Activated CD4-positive, alpha-beta T cell treated with anti-CD3 and anti-CD28 coated beads, Interleukin-2, amount 10 ng/mL, durations not matched to agents 24 days and 14 days (primary cell): Measurements from ENCODE around the gene LDB2. TPM values are rescaled to one million over a fixed set of nuclear protein-coding genes. Genes with fewer than 3 reads are reported as not detected.
"Not testable (repeated sequence)": the region's sequence is repeated elsewhere in the genome, so short reads cannot be mapped to it uniquely, and the experiment has no call there.

ENCODE experiments used
- DNase-seq: peaks from one replicate; pipeline ENCODE4 v3.0.0; 2022
- H3K27ac Mint-ChIP-seq: one replicate; pipeline ENCODE4 v1.8.0; 2022; ENCODE audit warnings: mild to moderate bottlenecking, mixed read lengths
- H3K27me3 Mint-ChIP-seq: one replicate; pipeline ENCODE4 v1.8.0; 2022; ENCODE audit warnings: mixed read lengths
- H3K36me3 Mint-ChIP-seq: one replicate; pipeline ENCODE4 v1.8.0; 2022; ENCODE audit warnings: low read depth, mild to moderate bottlenecking, mixed read lengths
- H3K4me1 Mint-ChIP-seq: one replicate; pipeline ENCODE4 v1.8.0; 2021; ENCODE audit warnings: mixed read lengths
- H3K4me3 Mint-ChIP-seq: one replicate; pipeline ENCODE4 v1.8.0; 2022; ENCODE audit warnings: mild to moderate bottlenecking, moderate library complexity, mixed read lengths
- H3K9me3 Mint-ChIP-seq: one replicate; pipeline ENCODE4 v1.8.0; 2021; ENCODE audit warnings: mixed read lengths
- intact Hi-C: fragments of 100-400 bp; cut with micrococcal nuclease; formaldehyde crosslinking; loops from one replicate; pipeline ENCODE4 v1.15.1; 2023
- total RNA-seq: library from RNA; stranded (reverse); gene quantifications from 2 replicates; pipeline ENCODE4 v1.2.3, GENCODE V29; 2022

Gene LDB2
- total RNA-seq, 1 donor from 2014 or later: not detected

DNA sequence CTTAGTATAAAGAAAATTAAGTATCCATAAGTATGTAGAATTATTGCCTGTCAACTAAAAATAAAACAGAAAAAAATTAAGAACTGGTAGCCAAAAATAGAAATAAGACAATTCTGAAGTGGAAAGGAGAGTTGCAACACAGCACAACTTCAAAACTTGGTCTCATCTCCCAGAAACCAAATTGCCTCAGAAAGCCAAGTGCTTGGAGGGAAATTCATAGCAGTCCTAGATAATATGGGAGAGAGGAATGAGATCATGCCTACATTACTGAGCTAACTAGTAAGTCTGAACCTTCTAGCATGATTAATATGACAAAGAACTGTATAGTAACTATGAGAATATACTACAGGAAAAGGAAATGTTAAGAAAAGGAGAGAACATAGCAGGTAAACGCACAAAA, 256.5 kb downstream of the LDB2 start:
- Mint-ChIP-seq H3K36me3 (no peaks in the 10 kb centered on the region), H3K4me3 (no peak overlapping the region), H3K4me1 (no peaks in the 10 kb centered on the region), H3K27me3 (peaks cover 2% of the 10 kb centered on the region), H3K27ac (no peak overlapping the region), H3K9me3 (no peaks in the 10 kb centered on the region)
- no peak for DNase-seq
- intact Hi-C loops: no loop called here

DNA sequence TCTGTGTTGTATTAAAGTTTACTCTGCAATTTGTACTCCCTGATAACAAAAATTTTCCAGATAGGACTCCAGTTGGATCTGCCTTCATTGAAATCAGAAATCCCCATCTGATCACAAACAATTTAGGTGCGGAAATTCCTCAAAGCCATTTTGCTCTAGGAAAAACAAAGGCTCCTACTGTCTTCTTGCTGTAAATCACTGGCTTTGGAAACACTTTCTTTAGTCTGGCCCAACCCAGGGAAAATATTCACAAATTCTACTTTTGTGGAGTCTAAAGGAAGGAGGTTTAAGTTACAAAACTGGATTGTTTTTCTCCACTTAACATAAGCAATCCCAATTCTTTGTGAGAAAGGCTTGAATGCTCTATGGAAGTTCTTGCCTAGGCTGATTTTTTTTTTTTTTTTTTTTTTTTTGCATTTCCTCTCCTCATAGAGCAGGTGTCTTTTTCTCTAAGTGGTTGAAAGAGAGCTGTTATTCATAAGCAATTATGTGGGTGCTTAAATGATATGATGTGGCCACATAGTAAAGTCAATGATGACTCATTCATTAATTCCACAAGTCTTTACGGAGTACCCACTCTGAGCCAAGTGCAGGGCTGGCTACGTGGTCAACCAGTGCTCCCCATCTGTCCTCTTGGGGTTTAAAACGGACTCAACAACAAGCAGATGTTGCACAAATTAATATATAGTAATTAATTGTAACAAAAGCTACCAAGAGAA, 261.4 kb downstream of the LDB2 start:
- H3K36me3 Mint-ChIP-seq: no peaks in the 10 kb centered on the region
- H3K4me3 Mint-ChIP-seq: no peak overlapping the region
- H3K27ac Mint-ChIP-seq: no peak overlapping the region
- H3K9me3 Mint-ChIP-seq: peaks cover 9% of the 10 kb centered on the region
- intact Hi-C loops: no loop called here
- DNase-seq: no peak
- H3K4me1 Mint-ChIP-seq: no peaks in the 10 kb centered on the region
- H3K27me3 Mint-ChIP-seq: peaks cover 2% of the 10 kb centered on the region

DNA sequence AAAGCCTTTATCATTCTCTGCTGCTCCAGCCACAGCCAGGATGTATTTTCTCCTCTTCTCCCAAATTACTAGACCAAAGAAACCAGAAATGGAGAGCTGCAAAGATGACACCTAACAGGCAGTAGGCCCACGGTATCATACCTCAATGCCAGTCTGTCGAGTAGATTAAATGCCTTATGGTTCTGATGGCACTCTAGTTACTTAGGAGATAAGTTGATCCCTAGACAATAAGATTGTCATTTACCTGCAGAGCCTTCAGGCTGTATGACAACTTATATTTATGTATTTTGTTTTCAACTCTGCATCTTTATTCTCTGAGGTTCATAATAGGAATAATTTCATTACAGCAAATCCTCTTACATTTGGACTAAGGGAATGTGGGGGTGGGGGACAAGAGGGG, 262.1 kb downstream of the LDB2 start:
- H3K27ac Mint-ChIP-seq: no peak overlapping the region
- DNase-seq: no peak
- no peaks in the 10 kb centered on the region for H3K36me3 Mint-ChIP-seq
- peaks cover 2% of the 10 kb centered on the region for H3K27me3 Mint-ChIP-seq
- H3K4me1 Mint-ChIP-seq: no peaks in the 10 kb centered on the region
- intact Hi-C loops: no loop called here
- peaks cover 14% of the 10 kb centered on the region for H3K9me3 Mint-ChIP-seq
- H3K4me3 Mint-ChIP-seq: no peak overlapping the region

DNA sequence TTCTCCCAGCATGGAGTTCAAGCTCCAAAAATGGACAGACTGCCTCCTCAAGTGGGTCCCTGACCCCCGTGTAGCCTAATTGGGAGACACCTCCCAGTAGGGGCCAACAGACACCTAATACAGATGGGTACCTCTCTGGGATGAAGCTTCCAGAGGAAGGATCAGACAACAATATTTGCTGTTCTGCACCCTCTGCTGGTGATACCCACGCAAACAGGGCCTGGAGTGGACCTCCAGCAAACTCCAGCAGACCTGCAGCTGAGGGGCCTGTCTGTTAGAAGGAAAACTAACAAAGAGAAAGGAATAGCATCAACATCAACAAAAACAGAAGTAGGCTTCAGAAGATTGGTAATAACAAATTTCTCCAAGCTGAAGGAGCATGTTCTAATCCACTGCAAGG, 269.2 kb downstream of the LDB2 start:
- H3K4me1 Mint-ChIP-seq, H3K27me3 Mint-ChIP-seq, intact Hi-C loops, H3K4me3 Mint-ChIP-seq, H3K27ac Mint-ChIP-seq, DNase-seq, H3K36me3 Mint-ChIP-seq: not testable (repeated sequence)
- peaks cover 14% of the 10 kb centered on the region for H3K9me3 Mint-ChIP-seq

DNA sequence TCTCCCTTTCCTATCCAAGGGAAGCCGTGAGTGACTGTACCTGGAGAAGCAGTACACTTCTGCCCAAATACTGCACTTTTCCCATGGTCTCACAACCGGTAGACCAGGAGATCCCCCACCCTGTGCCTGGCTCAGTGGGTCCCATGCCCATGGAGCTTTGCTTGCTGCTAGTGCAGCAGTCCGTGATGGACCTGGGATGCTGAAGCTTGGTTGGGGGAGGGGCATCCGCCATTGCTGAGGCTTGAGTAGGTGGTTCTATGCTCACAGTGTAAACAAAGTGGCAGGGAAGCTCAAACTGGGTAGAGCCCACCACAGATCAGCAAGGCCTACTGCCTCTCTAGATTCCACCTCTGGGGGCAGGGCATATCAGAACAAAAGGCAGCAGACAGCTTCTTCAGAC, 269.6 kb downstream of the LDB2 start:
- H3K27ac Mint-ChIP-seq, H3K4me1 Mint-ChIP-seq, H3K27me3 Mint-ChIP-seq, H3K4me3 Mint-ChIP-seq, DNase-seq, H3K36me3 Mint-ChIP-seq, intact Hi-C loops: not testable (repeated sequence)
- peaks cover 14% of the 10 kb centered on the region for H3K9me3 Mint-ChIP-seq

DNA sequence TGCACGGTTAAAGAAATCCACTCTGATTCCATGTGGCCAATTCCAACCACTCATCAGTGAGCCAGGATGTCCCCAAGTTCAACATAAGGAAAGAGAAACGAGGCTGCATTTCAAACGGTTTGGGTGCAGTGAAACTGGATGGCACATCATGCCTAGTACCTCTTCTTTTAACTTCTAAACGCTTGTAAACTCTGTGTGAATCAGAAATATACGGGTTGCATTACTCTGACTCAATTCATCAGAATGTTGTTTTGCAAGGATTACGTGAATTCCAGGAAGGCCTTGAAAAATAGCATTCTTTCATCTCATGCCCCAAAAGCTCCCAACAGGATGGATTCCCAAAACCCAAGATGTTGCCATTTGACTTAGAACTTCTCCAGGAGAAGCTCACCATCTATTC, 270.4 kb downstream of the LDB2 start:
- intact Hi-C loops: no loop called here
- DNase-seq: no peak
- H3K36me3 Mint-ChIP-seq: no peaks in the 10 kb centered on the region
- no peaks in the 10 kb centered on the region for H3K4me1 Mint-ChIP-seq
- H3K27ac Mint-ChIP-seq: no peak overlapping the region
- peaks cover 14% of the 10 kb centered on the region for H3K9me3 Mint-ChIP-seq
- no peaks in the 10 kb centered on the region for H3K27me3 Mint-ChIP-seq
- no peak overlapping the region for H3K4me3 Mint-ChIP-seq

DNA sequence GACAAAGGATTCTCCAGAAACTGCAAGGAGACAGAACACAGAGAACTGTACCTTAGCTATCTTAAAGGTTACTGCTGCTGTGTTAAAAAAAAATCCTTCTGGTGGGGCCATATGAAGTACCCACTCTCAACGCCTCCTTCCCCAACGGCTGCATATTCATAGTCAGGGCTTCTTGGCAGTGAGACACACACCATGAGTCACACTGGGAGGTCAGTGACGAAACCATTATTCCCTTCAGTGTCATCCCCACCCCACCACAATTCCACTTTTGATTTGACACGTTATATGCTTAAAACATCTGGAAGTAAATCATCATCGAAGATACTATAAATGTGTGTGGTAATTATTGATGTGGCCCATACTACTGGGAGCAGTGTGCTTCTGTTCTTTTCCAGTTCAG, 271.5 kb downstream of the LDB2 start:
- DNase-seq: no peak
- H3K36me3 Mint-ChIP-seq: no peaks in the 10 kb centered on the region
- H3K27me3 Mint-ChIP-seq: no peaks in the 10 kb centered on the region
- H3K4me3 Mint-ChIP-seq: no peak overlapping the region
- intact Hi-C loops: no loop called here
- no peak overlapping the region for H3K27ac Mint-ChIP-seq
- H3K9me3 Mint-ChIP-seq: peaks cover 10% of the 10 kb centered on the region
- no peaks in the 10 kb centered on the region for H3K4me1 Mint-ChIP-seq

DNA sequence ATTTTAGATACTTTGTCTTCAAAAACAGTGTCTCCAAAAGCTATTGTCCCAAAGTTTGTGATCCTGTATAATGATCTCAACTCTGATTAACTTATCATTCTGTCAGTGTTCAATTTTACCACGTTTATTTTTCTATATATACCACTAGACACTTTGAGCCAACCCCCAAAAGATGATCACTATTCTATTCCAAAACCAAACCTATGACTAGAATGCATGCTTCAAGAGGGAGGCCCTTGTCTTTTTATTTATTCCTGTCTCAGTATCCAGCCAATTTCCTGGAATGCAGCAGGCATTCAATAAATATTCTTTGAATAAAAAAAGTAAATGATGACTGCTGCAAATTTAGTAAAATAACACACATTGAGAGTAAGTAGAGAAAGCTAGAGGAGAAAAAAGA, 275.6 kb downstream of the LDB2 start:
- DNase-seq: no peak
- Mint-ChIP-seq H3K4me3 (no peak overlapping the region), H3K36me3 (no peaks in the 10 kb centered on the region), H3K27ac (no peak overlapping the region), H3K9me3 (no peaks in the 10 kb centered on the region), H3K27me3 (no peaks in the 10 kb centered on the region), H3K4me1 (no peaks in the 10 kb centered on the region)
- intact Hi-C loops: no loop called here

DNA sequence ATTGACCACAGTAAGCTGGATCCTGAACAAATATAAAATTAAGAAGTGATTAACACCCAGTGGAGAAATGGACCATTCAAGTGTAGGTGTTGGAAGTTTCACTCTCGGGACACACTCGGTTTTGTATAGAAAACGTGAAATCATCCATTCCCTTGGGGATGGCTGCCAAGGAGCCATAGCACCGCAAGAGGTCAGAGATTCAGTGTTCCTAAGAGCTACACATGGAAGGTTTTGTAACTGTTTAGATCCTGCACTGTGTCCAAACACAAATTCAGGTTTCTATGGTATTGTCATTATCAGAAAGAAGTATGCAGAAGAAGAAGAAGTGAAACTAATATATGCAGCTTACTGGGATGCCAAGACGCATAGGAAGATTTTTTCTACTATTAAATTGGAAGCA, 281.0 kb downstream of the LDB2 start:
- Mint-ChIP-seq H3K27me3 (no peaks in the 10 kb centered on the region), H3K27ac (no peak overlapping the region), H3K9me3 (no peaks in the 10 kb centered on the region), H3K36me3 (no peaks in the 10 kb centered on the region), H3K4me3 (no peak overlapping the region), H3K4me1 (no peaks in the 10 kb centered on the region)
- intact Hi-C loops: no loop called here
- no peak for DNase-seq

DNA sequence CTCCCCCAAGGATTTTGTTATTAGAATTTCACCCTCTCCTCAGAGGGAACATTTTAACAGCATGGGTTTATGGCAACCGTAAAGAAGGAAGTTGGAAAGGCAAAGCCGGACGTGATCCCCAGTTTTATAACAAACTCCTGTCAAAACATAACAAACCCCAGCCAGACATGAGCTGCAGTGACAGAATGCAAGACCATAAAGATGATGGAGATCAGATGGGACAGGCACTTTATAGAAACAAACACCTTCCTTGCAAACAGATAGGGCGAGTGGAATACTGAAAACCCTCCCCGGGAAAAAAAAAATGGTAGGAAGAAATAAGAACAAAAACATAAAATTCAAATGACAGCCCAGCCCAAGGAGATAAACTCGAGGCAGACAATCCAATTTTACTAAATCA, 281.4 kb downstream of the LDB2 start:
- Mint-ChIP-seq H3K27me3 (no peaks in the 10 kb centered on the region), H3K36me3 (no peaks in the 10 kb centered on the region), H3K27ac (no peak overlapping the region), H3K9me3 (no peaks in the 10 kb centered on the region), H3K4me3 (no peak overlapping the region), H3K4me1 (no peaks in the 10 kb centered on the region)
- intact Hi-C loops: no loop called here
- DNase-seq: no peak

DNA sequence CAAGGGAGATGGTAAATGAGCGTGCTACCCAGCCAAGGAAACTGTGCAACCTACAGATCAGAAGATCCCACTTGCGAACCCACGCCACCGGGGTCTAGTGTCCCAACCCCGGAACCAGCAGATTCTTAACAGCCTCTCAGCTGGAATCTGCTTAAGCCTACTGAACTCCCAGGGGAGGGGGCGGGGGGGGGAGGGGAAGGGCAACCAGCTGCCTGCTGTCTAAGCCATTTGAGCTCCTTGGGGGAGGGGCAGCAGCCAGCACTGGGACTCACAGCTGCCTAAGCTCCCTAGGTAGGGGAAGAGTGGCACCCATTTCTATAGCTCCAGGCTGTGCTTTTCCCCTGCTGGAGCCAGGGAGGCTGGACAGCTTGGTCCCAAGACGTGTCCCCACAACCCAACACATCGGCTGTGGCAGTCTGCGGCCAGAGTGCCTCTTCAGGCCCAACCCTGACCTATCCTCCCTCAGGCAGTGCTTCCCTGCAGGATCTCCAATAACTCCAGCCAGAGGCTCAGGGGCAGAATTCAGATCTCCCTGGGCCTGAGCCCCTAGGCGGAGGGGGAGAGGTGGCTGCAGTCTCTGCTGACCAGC, 289.2 kb downstream of the LDB2 start:
- Mint-ChIP-seq H3K27me3 (no peaks in the 10 kb centered on the region), H3K9me3 (no peaks in the 10 kb centered on the region), H3K4me1 (no peaks in the 10 kb centered on the region), H3K4me3 (no peak overlapping the region), H3K27ac (no peak overlapping the region), H3K36me3 (no peaks in the 10 kb centered on the region)
- intact Hi-C loops: no loop called here
- no peak for DNase-seq

DNA sequence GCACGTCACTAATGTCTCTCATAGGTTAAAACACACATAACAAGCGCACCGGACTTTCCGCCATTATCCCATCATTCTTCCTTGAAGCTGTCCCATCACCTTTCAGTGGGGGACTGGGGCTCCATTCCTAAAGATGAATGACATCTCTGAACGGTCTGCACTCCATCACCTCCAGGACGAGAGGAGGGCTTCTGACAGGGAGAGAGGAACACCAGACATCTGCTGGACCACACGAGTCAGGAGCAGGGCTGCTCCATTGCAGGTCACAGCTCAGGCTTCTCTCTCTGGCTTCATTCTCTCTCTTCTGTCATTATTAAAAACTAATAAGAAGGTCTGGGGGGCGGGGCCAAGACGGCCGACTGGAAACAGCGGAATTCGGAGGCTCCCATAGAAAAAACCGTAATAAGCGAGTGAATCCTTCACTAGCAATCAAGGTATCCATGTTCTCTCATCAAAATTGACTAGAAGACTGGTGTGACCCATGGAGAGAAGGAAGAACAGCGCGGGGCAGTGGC, 289.8 kb downstream of the LDB2 start:
- Mint-ChIP-seq H3K27ac (no peak overlapping the region), H3K27me3 (no peaks in the 10 kb centered on the region), H3K4me1 (no peaks in the 10 kb centered on the region), H3K9me3 (no peaks in the 10 kb centered on the region), H3K36me3 (no peaks in the 10 kb centered on the region), H3K4me3 (no peak overlapping the region)
- no peak for DNase-seq
- intact Hi-C loops: no loop called here

DNA sequence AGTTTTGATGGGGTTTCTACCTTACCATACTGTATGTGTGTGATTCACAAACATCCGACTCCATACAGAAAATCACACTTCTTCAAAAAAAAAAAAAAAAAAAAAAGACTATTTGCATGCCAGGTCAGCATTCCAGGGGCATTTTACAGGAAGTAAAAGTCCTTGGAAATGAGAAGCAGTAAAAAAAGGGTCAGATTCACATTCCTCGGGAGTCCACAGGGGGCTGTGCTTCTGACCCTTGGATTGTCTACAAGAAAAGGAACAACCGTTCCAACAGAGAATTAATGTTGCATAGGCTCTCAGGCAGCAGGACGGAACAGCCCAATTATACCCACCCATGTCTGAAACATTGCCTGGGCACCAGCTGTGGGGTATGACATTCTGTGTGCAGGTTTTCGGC, 290.3 kb downstream of the LDB2 start:
- no peaks in the 10 kb centered on the region for H3K4me1 Mint-ChIP-seq
- H3K4me3 Mint-ChIP-seq: no peak overlapping the region
- no peak overlapping the region for H3K27ac Mint-ChIP-seq
- H3K27me3 Mint-ChIP-seq: no peaks in the 10 kb centered on the region
- DNase-seq: no peak
- no peaks in the 10 kb centered on the region for H3K36me3 Mint-ChIP-seq
- no peaks in the 10 kb centered on the region for H3K9me3 Mint-ChIP-seq
- intact Hi-C loops: no loop called here

DNA sequence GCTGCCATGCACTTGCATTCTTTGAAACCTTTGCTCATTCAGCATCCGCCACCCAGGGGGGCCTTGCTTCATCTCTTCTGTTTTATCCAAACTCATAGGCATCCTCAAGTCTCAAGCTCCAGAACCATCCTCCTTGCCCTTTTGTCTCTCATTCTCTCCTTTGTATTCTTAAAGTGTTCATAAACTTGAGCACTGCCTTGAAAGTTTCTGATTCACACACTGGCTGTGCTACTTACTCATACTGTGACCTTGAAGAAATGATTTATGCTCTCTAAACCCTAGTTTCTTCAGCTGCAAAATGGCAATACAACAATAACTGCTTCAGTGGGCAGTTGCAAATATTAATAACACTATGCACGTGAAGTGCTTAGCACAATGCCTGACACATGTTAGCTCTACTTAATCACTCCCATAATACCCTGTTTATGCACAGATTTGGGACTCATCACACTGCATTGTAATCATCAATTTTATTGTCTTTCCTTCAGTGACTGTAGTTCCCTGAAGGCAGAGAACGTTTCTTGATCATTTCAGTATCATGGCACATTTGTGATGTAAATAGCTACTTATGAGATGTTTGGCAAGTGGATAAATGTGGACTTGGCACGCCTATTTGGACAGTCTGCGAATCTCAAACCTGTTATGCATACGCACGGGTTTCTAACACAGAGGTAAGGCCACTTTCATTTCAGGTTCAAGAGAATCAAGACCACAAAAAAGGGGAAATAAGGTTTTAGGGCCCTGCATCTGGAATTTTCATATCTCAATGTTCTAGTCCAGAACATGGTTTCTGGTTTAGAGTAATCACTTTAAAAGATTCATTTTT, 291.0 kb downstream of the LDB2 start:
- Mint-ChIP-seq H3K27ac (no peak overlapping the region), H3K36me3 (no peaks in the 10 kb centered on the region), H3K4me3 (no peak overlapping the region), H3K27me3 (no peaks in the 10 kb centered on the region), H3K9me3 (no peaks in the 10 kb centered on the region), H3K4me1 (no peaks in the 10 kb centered on the region)
- intact Hi-C loops: no loop called here
- no peak for DNase-seq
